Mesendoderm (in vitro differentiated cells): Measurements from ENCODE around the gene C16orf87.

Experiments used
- DNase-seq: peaks from one replicate; pipeline ENCODE4 v3.0.0; 2013
- H2AK5ac ChIP-seq: 2 replicates; pipeline ENCODE4 v1.6.1; 2013; ENCODE audit warnings: low read length, inconsistent platforms
- H2BK120ac ChIP-seq: 2 replicates; pipeline ENCODE4 v1.6.1; 2013; ENCODE audit warnings: low read depth, mild to moderate bottlenecking, low read length, moderate library complexity, mixed read lengths
- H2BK15ac ChIP-seq: replicated peaks from 2 replicates; pipeline ENCODE4 v1.6.1; 2013; ENCODE audit warnings: low read depth, mild to moderate bottlenecking, moderate library complexity
- H2BK5ac ChIP-seq: 2 replicates; pipeline ENCODE4 v1.6.1; 2013; ENCODE audit warnings: low read length, inconsistent platforms
- H3K18ac ChIP-seq: 2 replicates; pipeline ENCODE4 v1.6.1; 2013; ENCODE audit warnings: mild to moderate bottlenecking, low read length, mixed read lengths
- H3K23ac ChIP-seq: one replicate; pipeline ENCODE4 v1.6.1; 2013; ENCODE audit warnings: low read length
- H3K27ac ChIP-seq: 2 replicates; pipeline ENCODE4 v1.5.1; 2013; ENCODE audit warnings: low read depth, mild to moderate bottlenecking, inconsistent platforms, low read length, moderate library complexity
- H3K27me3 ChIP-seq: 2 replicates; pipeline ENCODE4 v1.6.1; 2013; ENCODE audit warnings: low read length, control low read depth, mild to moderate bottlenecking, inconsistent platforms; ENCODE audit not compliant: insufficient read depth, poor library complexity
- H3K36me3 ChIP-seq: 2 replicates; pipeline ENCODE4 v1.6.1; 2013; ENCODE audit warnings: low read length, inconsistent platforms; ENCODE audit not compliant: control insufficient read depth, insufficient read depth
- H3K4ac ChIP-seq: one replicate; pipeline ENCODE4 v1.6.1; 2013; ENCODE audit warnings: low read depth, mild to moderate bottlenecking, low read length, moderate library complexity
- H3K4me1 ChIP-seq: 2 replicates; pipeline ENCODE4 v1.6.1; 2013; ENCODE audit warnings: low read depth, low read length, inconsistent platforms; ENCODE audit not compliant: control insufficient read depth
- H3K4me2 ChIP-seq: 2 replicates; pipeline ENCODE4 v1.6.1; 2013; ENCODE audit warnings: low read length
- H3K4me3 ChIP-seq: 2 replicates; pipeline ENCODE4 v1.5.1; 2013; ENCODE audit warnings: mild to moderate bottlenecking, low read length
- H3K56ac ChIP-seq: one replicate; pipeline ENCODE4 v1.6.1; 2013; ENCODE audit warnings: low read length
- H3K79me1 ChIP-seq: 2 replicates; pipeline ENCODE4 v1.6.1; 2013; ENCODE audit warnings: low read length, inconsistent platforms
- H3K79me2 ChIP-seq: 2 replicates; pipeline ENCODE4 v1.6.1; 2013; ENCODE audit warnings: mild to moderate bottlenecking, low read length; ENCODE audit not compliant: control insufficient read depth, insufficient read depth
- H3K9ac ChIP-seq: 2 replicates; pipeline ENCODE4 v1.6.1; 2013; ENCODE audit warnings: low read length, inconsistent platforms
- H4K5ac ChIP-seq: one replicate; pipeline ENCODE4 v1.6.1; 2013; ENCODE audit warnings: low read length
- H4K8ac ChIP-seq: one replicate; pipeline ENCODE4 v1.6.1; 2013; ENCODE audit warnings: low read depth, mild to moderate bottlenecking, control low read depth, low read length, moderate library complexity
- WGBS: extraction: QIAGEN DNeasy Blood & Tissue Kit; methylation state at CpG from one replicate; pipeline ENCODE4 v1.1.7; 2013; ENCODE audit warnings: low lambda C conversion rate, missing lambda C conversion rate; ENCODE audit not compliant: insufficient coverage; ENCODE audit errors: extremely low coverage; 5-methylcytosine and 5-hydroxymethylcytosine counted together

Gene C16orf87

DNA sequence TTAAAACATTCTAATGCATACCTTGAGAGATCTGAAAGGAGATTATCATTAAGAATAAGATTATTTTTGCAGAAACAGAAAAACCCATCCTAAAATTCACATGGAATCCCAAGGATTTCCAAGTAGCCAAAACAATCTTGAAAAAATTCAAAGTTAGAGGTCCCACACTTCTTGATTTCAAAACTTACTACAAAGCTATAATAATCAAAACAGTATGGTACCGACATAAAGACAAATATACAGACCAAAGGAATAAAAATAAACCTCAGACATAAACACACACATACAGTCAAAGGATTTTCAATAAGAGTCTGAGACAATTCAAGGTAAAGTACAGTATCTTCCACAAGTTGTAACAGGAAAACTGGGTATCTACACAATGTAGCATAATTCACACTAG, 16.2 kb downstream of the C16orf87 start:
- no peak overlapping the region for H3K4ac ChIP-seq
- no peak overlapping the region for H3K9ac ChIP-seq
- WGBS: no CpG with 5 or more reads among the region's 1 CpG
- H3K4me3 ChIP-seq: no peak overlapping the region
- no peak overlapping the region for H2BK5ac ChIP-seq
- H3K4me2 ChIP-seq: no peak overlapping the region
- no peaks in the 10 kb centered on the region for H3K27me3 ChIP-seq
- H3K4me1 ChIP-seq: no peaks in the 10 kb centered on the region
- H3K79me2 ChIP-seq: peaks cover 16% of the 10 kb centered on the region
- H3K79me1 ChIP-seq: peaks cover 3% of the 10 kb centered on the region
- no peak overlapping the region for H4K5ac ChIP-seq
- H3K18ac ChIP-seq: no peak overlapping the region
- no peak overlapping the region for H3K27ac ChIP-seq
- H3K23ac ChIP-seq: no peak overlapping the region
- no peak overlapping the region for H4K8ac ChIP-seq
- H2BK120ac ChIP-seq: no peak overlapping the region
- DNase-seq: no peak
- no peak overlapping the region for H3K56ac ChIP-seq
- no peak overlapping the region for H2BK15ac ChIP-seq
- H2AK5ac ChIP-seq: no peak overlapping the region
- H3K36me3 ChIP-seq: no peaks in the 10 kb centered on the region

DNA sequence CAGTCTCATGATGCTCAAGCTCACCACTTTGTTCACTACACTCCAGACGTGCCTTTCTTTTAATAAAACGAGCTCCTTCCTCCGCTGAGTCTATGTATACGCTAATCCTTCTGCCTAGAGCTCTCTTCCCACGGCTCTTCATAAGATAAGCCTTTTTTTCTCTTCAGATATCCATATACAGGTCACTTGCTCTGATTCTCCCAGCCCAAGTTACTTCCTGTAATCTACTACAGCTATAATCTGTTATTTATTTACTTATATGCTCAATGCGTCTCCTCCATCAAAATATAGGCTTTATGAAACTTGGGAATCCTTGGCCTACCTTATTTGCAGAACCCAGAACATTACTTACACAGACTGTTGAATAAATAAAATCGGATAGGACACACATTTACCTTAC, 17.4 kb downstream of the C16orf87 start:
- Histone ChIP-seq H3K18ac (no peak overlapping the region), H3K27ac (no peak overlapping the region), H3K4me3 (no peak overlapping the region), H2BK120ac (no peak overlapping the region), H3K36me3 (no peaks in the 10 kb centered on the region), H3K56ac (no peak overlapping the region), H4K5ac (no peak overlapping the region), H2AK5ac (no peak overlapping the region), H3K4me2 (no peak overlapping the region), H3K79me2 (peaks cover 15% of the 10 kb centered on the region), H3K27me3 (no peaks in the 10 kb centered on the region), H3K79me1 (peaks cover 3% of the 10 kb centered on the region), H2BK15ac (no peak overlapping the region), H3K23ac (no peak overlapping the region), H3K4ac (no peak overlapping the region), H3K4me1 (no peaks in the 10 kb centered on the region), H2BK5ac (no peak overlapping the region), H4K8ac (no peak overlapping the region), H3K9ac (no peak overlapping the region)
- no CpG with 5 or more reads among the region's 7 CpGs for WGBS
- DNase-seq: no peak

DNA sequence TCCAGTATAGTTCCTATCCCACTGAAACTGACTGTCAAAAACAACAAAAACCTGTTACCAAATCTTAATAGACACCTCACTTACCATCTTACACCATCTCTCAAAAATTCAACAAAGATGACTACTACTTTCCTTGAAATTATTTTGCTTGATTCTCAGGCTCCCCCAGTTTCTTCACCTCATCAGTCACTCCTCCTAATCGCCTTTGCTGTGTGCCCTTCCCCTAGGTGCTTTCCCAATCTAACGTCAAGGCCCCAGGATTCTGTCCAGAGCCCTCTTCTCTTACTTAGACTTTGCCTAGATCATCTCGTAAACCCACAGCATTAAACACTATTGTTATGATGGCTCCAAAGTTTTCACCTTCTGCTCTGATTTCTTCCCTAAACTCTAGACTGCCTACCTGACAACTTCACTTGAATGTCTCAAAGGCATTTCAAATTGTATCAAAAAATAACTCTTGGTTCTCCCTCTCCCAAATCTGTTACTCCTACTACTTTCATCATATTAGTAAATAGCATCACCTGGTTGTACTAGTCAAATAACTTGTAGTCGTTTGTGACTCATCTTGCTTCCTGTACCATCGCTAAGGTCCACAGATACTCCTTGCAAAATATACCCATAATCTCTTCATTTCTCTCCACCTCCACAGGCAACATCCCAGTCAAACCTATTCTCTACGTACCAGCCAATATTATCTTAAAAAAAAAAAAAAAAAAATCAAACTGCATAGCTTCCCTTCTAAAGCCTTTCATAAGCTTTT, 18.0 kb downstream of the C16orf87 start:
- Histone ChIP-seq H3K4ac (no peak overlapping the region), H4K5ac (no peak overlapping the region), H2BK5ac (no peak overlapping the region), H3K36me3 (no peaks in the 10 kb centered on the region), H2AK5ac (no peak overlapping the region), H3K4me3 (no peak overlapping the region), H3K4me1 (no peaks in the 10 kb centered on the region), H3K4me2 (no peak overlapping the region), H4K8ac (no peak overlapping the region), H3K18ac (no peak overlapping the region), H3K23ac (no peak overlapping the region), H2BK120ac (no peak overlapping the region), H2BK15ac (no peak overlapping the region), H3K56ac (no peak overlapping the region), H3K79me2 (peaks cover 15% of the 10 kb centered on the region), H3K79me1 (peaks cover 3% of the 10 kb centered on the region), H3K27ac (no peak overlapping the region), H3K9ac (no peak overlapping the region), H3K27me3 (no peaks in the 10 kb centered on the region)
- WGBS: no CpG with 5 or more reads among the region's 6 CpGs
- no peak for DNase-seq

DNA sequence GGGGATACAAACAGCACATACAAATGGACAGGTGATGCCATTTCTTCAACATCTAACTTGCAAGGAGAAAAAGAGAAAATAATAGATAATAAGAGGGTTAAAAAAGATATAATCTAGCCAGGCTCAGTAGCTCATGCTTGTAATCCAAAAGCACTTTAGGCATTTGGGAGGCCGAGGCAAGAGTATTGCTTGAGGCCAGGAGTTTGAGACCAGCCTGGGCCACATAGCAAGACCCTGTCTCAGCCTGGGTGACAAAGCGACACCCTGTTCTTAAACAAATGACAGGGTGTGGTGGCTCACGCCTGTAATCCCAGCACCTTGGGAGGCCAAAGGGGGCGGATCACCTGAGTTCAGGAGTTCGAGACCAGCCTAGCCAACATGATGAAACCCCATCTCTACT, 19.3 kb downstream of the C16orf87 start:
- WGBS: no CpG with 5 or more reads among the region's 5 CpGs
- no peak overlapping the region for H3K18ac ChIP-seq
- no peak overlapping the region for H3K27ac ChIP-seq
- no peak overlapping the region for H3K23ac ChIP-seq
- no peak overlapping the region for H2BK5ac ChIP-seq
- H3K56ac ChIP-seq: no peak overlapping the region
- H4K8ac ChIP-seq: no peak overlapping the region
- H3K4me2 ChIP-seq: no peak overlapping the region
- no peak overlapping the region for H3K4me3 ChIP-seq
- H2AK5ac ChIP-seq: no peak overlapping the region
- H2BK120ac ChIP-seq: no peak overlapping the region
- peaks cover 14% of the 10 kb centered on the region for H3K79me2 ChIP-seq
- no peak overlapping the region for H3K9ac ChIP-seq
- H3K79me1 ChIP-seq: peaks cover 3% of the 10 kb centered on the region
- H3K27me3 ChIP-seq: no peaks in the 10 kb centered on the region
- H3K4ac ChIP-seq: no peak overlapping the region
- H3K36me3 ChIP-seq: no peaks in the 10 kb centered on the region
- no peak for DNase-seq
- no peaks in the 10 kb centered on the region for H3K4me1 ChIP-seq
- no peak overlapping the region for H4K5ac ChIP-seq
- H2BK15ac ChIP-seq: no peak overlapping the region

DNA sequence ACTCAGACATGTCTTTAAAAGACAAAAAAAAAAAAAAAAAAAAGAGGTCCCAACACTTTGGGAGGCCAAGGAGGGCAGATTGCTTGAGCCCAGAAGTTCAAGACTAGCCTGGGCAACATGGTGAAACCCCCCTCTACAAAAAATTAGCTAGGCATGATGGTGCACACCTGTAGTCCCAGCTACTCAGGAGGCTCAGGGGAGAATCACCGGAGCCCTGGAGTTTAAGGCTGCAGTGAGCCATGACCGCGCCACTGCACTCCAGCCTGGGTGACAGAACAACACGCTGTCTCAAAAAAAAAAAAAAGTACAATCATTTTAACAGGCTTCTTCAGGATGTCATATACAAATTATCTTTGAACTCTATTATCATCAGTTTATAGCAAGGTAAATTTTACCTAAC, 22.0 kb downstream of the C16orf87 start:
- H3K56ac ChIP-seq: no peak overlapping the region
- H2BK120ac ChIP-seq: no peak overlapping the region
- H3K27ac ChIP-seq: no peak overlapping the region
- H2BK15ac ChIP-seq: no peak overlapping the region
- no peak overlapping the region for H3K4me2 ChIP-seq
- H3K4ac ChIP-seq: no peak overlapping the region
- H3K4me1 ChIP-seq: no peaks in the 10 kb centered on the region
- H3K79me2 ChIP-seq: peaks cover 8% of the 10 kb centered on the region
- no peak overlapping the region for H4K5ac ChIP-seq
- H3K36me3 ChIP-seq: no peaks in the 10 kb centered on the region
- H3K23ac ChIP-seq: no peak overlapping the region
- H3K18ac ChIP-seq: no peak overlapping the region
- H3K79me1 ChIP-seq: peaks cover 3% of the 10 kb centered on the region
- no peak for DNase-seq
- H3K27me3 ChIP-seq: no peaks in the 10 kb centered on the region
- no CpG with 5 or more reads among the region's 4 CpGs for WGBS
- no peak overlapping the region for H3K4me3 ChIP-seq
- no peak overlapping the region for H2BK5ac ChIP-seq
- H3K9ac ChIP-seq: no peak overlapping the region
- H4K8ac ChIP-seq: no peak overlapping the region
- no peak overlapping the region for H2AK5ac ChIP-seq

DNA sequence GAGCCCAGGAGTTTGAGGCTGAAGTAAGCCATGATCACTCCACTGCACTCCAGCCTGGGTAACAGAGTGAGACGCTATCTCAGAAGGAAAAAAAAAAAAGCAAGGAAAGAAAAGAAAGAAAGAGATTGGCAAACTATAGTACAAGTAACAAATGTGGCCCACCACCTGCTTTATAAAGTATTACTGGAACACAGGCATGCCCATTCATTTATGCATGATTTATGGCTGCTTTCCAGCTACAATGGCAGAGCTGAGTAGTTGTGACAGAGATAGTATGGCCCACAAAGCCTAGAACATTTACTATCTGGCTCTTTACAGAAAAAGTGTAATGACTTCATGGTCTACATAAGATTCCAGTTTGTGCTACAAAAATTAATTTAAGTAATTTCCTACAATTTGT, 23.6 kb downstream of the C16orf87 start:
- no peak for DNase-seq

More for the DNA sequence above, 23.6 kb downstream of the C16orf87 start:
- H4K8ac ChIP-seq: no peak overlapping the region
- no peak overlapping the region for H3K23ac ChIP-seq
- no peak overlapping the region for H2BK5ac ChIP-seq
- peaks cover 2% of the 10 kb centered on the region for H3K79me2 ChIP-seq
- no peaks in the 10 kb centered on the region for H3K79me1 ChIP-seq
- no peak overlapping the region for H4K5ac ChIP-seq
- no peak overlapping the region for H3K4ac ChIP-seq
- H3K18ac ChIP-seq: no peak overlapping the region
- H3K27ac ChIP-seq: no peak overlapping the region
- no peaks in the 10 kb centered on the region for H3K27me3 ChIP-seq
- WGBS: no CpG with 5 or more reads among the region's 1 CpG
- H3K9ac ChIP-seq: no peak overlapping the region
- H3K4me3 ChIP-seq: no peak overlapping the region
- H3K36me3 ChIP-seq: no peaks in the 10 kb centered on the region
- no peaks in the 10 kb centered on the region for H3K4me1 ChIP-seq
- no peak overlapping the region for H3K4me2 ChIP-seq
- no peak overlapping the region for H2BK15ac ChIP-seq
- H3K56ac ChIP-seq: no peak overlapping the region
- no peak overlapping the region for H2BK120ac ChIP-seq
- H2AK5ac ChIP-seq: no peak overlapping the region
